ENCODE data around the gene MADCAM1. TPM values are rescaled to one million over a fixed set of nuclear protein-coding genes. Genes with fewer than 3 reads are reported as not detected.

MADCAM1 gene
- total and polyA plus RNA-seq, 7 donors, result 0.08 to 1.8 (median 0.33) TPM

GRCh38 chr19:514166-514663, 17.9 kb downstream of the MADCAM1 start:
- no peak overlapping the region for H3K4me3 ChIP-seq
- H3K27ac ChIP-seq, result no peak overlapping the region
- intact Hi-C loops (cut with DNase I), result no loop called here
- no peak for ATAC-seq
- H3K4me1 ChIP-seq, result no peaks in the 10 kb centered on the region
- TF ChIP-seq, protein P1, sequence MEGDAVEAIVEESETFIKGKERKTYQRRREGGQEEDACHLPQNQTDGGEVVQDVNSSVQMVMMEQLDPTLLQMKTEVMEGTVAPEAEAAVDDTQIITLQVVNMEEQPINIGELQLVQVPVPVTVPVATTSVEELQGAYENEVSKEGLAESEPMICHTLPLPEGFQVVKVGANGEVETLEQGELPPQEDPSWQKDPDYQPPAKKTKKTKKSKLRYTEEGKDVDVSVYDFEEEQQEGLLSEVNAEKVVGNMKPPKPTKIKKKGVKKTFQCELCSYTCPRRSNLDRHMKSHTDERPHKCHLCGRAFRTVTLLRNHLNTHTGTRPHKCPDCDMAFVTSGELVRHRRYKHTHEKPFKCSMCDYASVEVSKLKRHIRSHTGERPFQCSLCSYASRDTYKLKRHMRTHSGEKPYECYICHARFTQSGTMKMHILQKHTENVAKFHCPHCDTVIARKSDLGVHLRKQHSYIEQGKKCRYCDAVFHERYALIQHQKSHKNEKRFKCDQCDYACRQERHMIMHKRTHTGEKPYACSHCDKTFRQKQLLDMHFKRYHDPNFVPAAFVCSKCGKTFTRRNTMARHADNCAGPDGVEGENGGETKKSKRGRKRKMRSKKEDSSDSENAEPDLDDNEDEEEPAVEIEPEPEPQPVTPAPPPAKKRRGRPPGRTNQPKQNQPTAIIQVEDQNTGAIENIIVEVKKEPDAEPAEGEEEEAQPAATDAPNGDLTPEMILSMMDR (IDR thresholded peaks at IDR 0.05), result no peak
- no peaks in the 10 kb centered on the region for H3K27me3 ChIP-seq (ENCODE audit: insufficient read depth in 3 of 3, low read length in 2 of 3)
- no peaks in the 10 kb centered on the region for H3K9me3 ChIP-seq
- DNase-seq, result no peak
- H3K36me3 ChIP-seq (ENCODE audit: insufficient read depth in 1 of 2, low read depth in 1 of 2), result peaks cover 0 to 14% of the 10 kb centered on the region in 2 donors
- 94 to 96% (median 96%) methylated on average over 9 of the region's 9 CpGs for WGBS, 3 donors

GRCh38 chr19:517721-518597, 21.7 kb downstream of the MADCAM1 start:
- intact Hi-C loops (cut with DNase I), result no loop called here
- Histone ChIP-seq H3K4me1 (no peaks in the 10 kb centered on the region), H3K9me3 (no peaks in the 10 kb centered on the region), H3K27ac (no peak overlapping the region), H3K27me3 (ENCODE audit: insufficient read depth in 3 of 3, low read length in 2 of 3) (no peaks in the 10 kb centered on the region), H3K36me3 (ENCODE audit: insufficient read depth in 1 of 2, low read depth in 1 of 2) (peaks cover 0 to 14% of the 10 kb centered on the region in 2 donors), H3K4me3 (no peak overlapping the region)
- TF ChIP-seq, protein P1 (IDR thresholded peaks at IDR 0.05), result no peak
- ATAC-seq (no peak), DNase-seq (peak in 1 of 2 donors; percentile 49)
- WGBS, 3 donors, result 73% methylated on average over 8 to 10 of the region's 10 CpGs

- Histone ChIP-seq H3K9me3 (no peaks in the 10 kb centered on the region), H3K27ac (no peak overlapping the region), H3K4me3 (no peak overlapping the region), H3K36me3 (ENCODE audit: insufficient read depth in 1 of 2, low read depth in 1 of 2) (peaks cover 0 to 11% of the 10 kb centered on the region in 2 donors), H3K4me1 (no peaks in the 10 kb centered on the region), H3K27me3 (ENCODE audit: insufficient read depth in 3 of 3, low read length in 2 of 3) (no peaks in the 10 kb centered on the region)
- WGBS, 3 donors, result 67 to 71% (median 68%) methylated on average over 36 to 58 of the region's 58 CpGs
- no peak for ATAC-seq
- intact Hi-C loops (cut with DNase I), result no loop called here
- TF ChIP-seq, protein P1 (IDR thresholded peaks at IDR 0.05), result no peak
- DNase-seq, result peak; percentile 23 to 48
Observed at GRCh38 chr19:518598-519231, 22.4 kb downstream of the MADCAM1 start.

GRCh38 chr19:519449-519865, 23.2 kb downstream of the MADCAM1 start:
- no peak for ATAC-seq
- Histone ChIP-seq H3K27me3 (ENCODE audit: insufficient read depth in 3 of 3, low read length in 2 of 3) (no peaks in the 10 kb centered on the region), H3K9me3 (no peaks in the 10 kb centered on the region), H3K27ac (no peak overlapping the region), H3K36me3 (ENCODE audit: insufficient read depth in 1 of 2, low read depth in 1 of 2) (peaks cover 0 to 7% of the 10 kb centered on the region in 2 donors), H3K4me1 (no peaks in the 10 kb centered on the region), H3K4me3 (no peak overlapping the region)
- peak in 1 of 2 donors; percentile 50 for DNase-seq
- 85 to 91% (median 88%) methylated on average over 30 to 45 of the region's 45 CpGs for WGBS, 3 donors
- intact Hi-C loops (cut with DNase I), result no loop called here
- TF ChIP-seq, protein P1 (IDR thresholded peaks at IDR 0.05), result no peak

Measured in psoas muscle (tissue), 8 donors.